Measurements from ENCODE around the gene MFSD12.
A peak's percentile ranks its signal among the peaks of the same experiment; 100 is the strongest.

MFSD12 gene

DNA sequence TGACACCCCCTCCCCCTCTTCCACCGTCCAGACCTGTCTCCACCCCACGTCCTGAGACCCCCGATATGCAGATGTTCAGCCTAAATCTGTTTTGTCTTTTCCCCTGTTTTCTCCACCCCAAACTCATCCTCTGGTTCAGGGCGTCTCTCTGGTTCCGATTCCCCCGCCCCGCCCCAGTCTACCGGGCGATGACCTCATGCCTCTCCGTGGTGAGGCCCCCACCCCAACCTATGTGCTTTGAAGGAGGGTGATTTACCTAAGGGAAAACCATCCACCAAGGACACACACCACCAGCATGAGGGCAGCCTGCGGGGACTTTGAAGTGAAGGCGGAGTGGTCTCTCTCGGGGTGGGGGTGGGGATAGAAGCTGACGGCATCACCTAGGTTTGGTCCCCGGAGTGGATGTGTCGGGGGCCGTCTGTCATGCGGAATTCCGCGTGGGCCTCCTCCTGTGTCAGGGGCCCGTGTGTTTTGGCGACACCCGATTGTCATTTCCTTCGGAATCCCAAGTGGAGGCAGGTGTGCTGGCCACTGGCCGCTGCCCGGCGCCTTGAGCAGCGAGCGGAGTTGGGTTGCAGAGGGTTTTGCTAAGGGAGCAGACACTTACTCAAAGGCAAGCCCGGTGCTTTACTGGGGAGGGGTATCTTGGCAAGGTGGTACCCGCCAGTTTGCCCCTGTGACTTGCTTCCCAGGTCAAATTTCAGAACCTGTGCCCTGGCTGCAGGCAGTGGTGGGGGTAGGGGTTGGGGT lies 49.8 kb downstream of the MFSD12 start:
- Histone ChIP-seq H3K9me2 (replicated peaks; ENCODE audit: control insufficient read depth, low read length) (no peaks in the 10 kb centered on the region), H3K79me2 (ENCODE audit: control insufficient read depth, low read length) (peaks cover 64% of the 10 kb centered on the region), H3F3A (ENCODE audit: control insufficient read depth, insufficient read depth) (no peaks in the 10 kb centered on the region; the same call in 1 of the 2 replicates), H3K4me2 (ENCODE audit: low read length) (peak overlapping the region; percentile 93), H4K20me1 (ENCODE audit: control insufficient read depth, insufficient read depth, low read depth, low read length) (peaks cover 10% of the 10 kb centered on the region; the same call in 1 of the 2 replicates), H3K9me3 (ENCODE audit: control insufficient read depth, insufficient read depth, low read length) (no peaks in the 10 kb centered on the region), H3K36me3 (ENCODE audit: control insufficient read depth, low read length) (peaks cover 36% of the 10 kb centered on the region), H3K4me1 (ENCODE audit: control insufficient read depth, low read length) (peaks cover 20% of the 10 kb centered on the region), H3K27ac (ENCODE audit: low read depth, low read length) (no peak overlapping the region), H3K4me3 (ENCODE audit: low read length) (peak overlapping the region; percentile 89), H3K27me3 (ENCODE audit: control insufficient read depth, low read length) (no peaks in the 10 kb centered on the region)
- TF ChIP-seq, protein P1, sequence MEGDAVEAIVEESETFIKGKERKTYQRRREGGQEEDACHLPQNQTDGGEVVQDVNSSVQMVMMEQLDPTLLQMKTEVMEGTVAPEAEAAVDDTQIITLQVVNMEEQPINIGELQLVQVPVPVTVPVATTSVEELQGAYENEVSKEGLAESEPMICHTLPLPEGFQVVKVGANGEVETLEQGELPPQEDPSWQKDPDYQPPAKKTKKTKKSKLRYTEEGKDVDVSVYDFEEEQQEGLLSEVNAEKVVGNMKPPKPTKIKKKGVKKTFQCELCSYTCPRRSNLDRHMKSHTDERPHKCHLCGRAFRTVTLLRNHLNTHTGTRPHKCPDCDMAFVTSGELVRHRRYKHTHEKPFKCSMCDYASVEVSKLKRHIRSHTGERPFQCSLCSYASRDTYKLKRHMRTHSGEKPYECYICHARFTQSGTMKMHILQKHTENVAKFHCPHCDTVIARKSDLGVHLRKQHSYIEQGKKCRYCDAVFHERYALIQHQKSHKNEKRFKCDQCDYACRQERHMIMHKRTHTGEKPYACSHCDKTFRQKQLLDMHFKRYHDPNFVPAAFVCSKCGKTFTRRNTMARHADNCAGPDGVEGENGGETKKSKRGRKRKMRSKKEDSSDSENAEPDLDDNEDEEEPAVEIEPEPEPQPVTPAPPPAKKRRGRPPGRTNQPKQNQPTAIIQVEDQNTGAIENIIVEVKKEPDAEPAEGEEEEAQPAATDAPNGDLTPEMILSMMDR (IDR thresholded peaks at IDR 0.05; ENCODE audit: low read depth, low read length, poor library complexity, severe bottlenecking): no peak
- no peak for TF ChIP-seq EZH2phosphoT487 (IDR thresholded peaks at IDR 0.05; ENCODE audit: borderline replicate concordance, low read length)

DNA sequence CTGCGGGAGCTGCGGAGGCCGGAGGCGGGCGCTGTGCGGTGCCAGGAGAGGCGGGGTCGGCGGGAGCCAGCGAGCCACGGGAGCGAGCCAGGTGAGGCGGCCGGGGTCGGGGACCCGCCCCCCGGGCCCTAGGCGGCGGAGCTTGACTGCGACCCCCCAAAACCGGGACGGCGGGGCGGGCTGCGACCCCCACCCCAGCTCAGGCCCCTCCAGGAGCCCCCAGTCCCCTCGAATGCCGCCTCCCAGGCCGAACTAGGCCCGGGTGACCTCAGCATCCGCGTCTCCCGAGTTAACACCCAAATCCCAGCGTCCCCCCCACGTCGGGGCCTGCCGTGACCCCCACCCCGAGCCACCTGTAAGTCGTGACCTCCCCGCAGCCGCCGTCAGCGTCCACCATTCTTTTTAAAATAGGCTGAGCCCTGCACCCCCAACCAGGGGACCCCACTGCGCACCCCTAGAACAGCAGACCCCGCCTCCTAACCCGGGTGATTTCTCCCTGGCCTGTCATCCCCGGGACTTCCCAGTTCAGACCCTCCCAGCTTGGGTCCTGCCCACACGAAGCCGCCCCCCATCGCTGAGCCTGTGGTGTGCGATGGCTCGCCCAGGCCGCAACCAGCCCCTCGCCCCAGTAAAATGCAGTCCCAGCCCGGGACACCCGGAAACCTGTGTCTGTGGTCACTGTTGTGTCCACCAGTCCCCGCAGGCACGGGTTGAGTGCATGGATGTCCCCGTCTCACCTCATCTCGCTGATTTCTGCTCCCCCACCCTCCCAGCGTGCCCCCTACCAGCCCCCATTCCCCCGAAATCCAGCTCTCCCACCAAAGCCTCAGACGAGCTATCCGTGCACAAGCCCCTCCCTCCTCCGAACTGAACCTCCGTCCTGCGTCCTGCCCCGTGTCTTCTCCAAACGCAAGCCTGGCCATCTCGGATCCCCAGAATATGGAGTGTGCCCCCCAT lies 50.7 kb downstream of the MFSD12 start:
- peak overlapping the region; percentile 89 for H3K4me3 ChIP-seq (ENCODE audit: low read length)
- peak overlapping the region; percentile 93 for H3K4me2 ChIP-seq (ENCODE audit: low read length)
- peak overlapping the region; percentile 51 for H3K27ac ChIP-seq (ENCODE audit: low read depth, low read length)
- H3K9me3 ChIP-seq (ENCODE audit: control insufficient read depth, insufficient read depth, low read length): no peaks in the 10 kb centered on the region
- peaks cover 10% of the 10 kb centered on the region; the same call in 1 of the 2 replicates for H4K20me1 ChIP-seq (ENCODE audit: control insufficient read depth, insufficient read depth, low read depth, low read length)
- TF ChIP-seq, protein P1 (IDR thresholded peaks at IDR 0.05; ENCODE audit: low read depth, low read length, poor library complexity, severe bottlenecking): no peak
- no peak for TF ChIP-seq EZH2phosphoT487 (IDR thresholded peaks at IDR 0.05; ENCODE audit: borderline replicate concordance, low read length)
- no peaks in the 10 kb centered on the region; the same call in 1 of the 2 replicates for H3F3A ChIP-seq (ENCODE audit: control insufficient read depth, insufficient read depth)
- H3K4me1 ChIP-seq (ENCODE audit: control insufficient read depth, low read length): peaks cover 20% of the 10 kb centered on the region
- H3K36me3 ChIP-seq (ENCODE audit: control insufficient read depth, low read length): peaks cover 36% of the 10 kb centered on the region
- H3K9me2 ChIP-seq (replicated peaks; ENCODE audit: control insufficient read depth, low read length): no peaks in the 10 kb centered on the region
- H3K27me3 ChIP-seq (ENCODE audit: control insufficient read depth, low read length): no peaks in the 10 kb centered on the region
- peaks cover 55% of the 10 kb centered on the region for H3K79me2 ChIP-seq (ENCODE audit: control insufficient read depth, low read length)

DNA sequence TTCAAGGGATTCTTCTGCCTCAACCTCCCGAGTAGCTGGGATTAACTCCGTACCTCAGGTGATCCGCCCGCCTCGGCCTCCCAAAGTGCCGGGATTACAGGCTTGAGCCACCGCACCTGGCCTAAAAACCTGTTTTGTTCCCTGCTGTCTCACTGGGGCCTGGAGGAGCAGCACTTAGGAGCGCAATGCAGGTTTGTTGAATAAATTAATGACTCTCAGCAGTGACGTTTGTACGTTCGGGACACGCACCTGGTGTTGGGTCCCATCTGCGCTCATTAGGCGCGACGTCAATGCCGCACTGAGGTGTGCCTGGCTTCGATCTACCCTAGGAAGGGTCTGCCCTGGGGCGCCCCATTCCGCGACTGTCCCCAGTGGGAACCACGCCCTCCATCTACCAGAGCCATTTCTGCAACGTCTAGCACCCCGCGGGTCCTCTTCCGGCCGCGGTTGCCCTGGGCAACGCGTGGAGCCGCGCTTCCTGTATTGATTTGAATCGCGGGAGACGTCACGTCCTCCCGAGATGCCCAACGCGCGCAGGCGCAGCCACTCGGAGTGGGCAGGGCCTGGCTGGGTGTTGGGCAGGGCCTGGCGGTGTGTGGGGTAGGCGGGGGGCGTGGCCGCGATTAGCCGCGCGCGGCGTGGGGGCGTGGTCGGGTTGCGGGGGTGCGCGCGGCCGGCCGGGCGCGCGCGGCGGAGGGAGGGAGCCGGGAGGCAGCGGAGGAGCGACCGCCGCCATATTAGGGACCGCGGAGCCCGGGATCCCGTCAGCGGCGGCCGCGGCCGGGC lies 51.6 kb downstream of the MFSD12 start, which contains the start of gene FZR1:
FZR1 (plus strand) TSS at position 714 of the 786 bp plus-strand sequence. CDS start 16,679 bp downstream, outside the sequence.
- Histone ChIP-seq H3K36me3 (ENCODE audit: control insufficient read depth, low read length) (peaks cover 31% of the 10 kb centered on the region), H3K4me2 (ENCODE audit: low read length) (peak within 1 kb of the TSS; percentile 93), H3K79me2 (ENCODE audit: control insufficient read depth, low read length) (peaks cover 46% of the 10 kb centered on the region), H3K9me3 (ENCODE audit: control insufficient read depth, insufficient read depth, low read length) (no peaks in the 10 kb centered on the region), H4K20me1 (ENCODE audit: control insufficient read depth, insufficient read depth, low read depth, low read length) (peaks cover 10% of the 10 kb centered on the region; the same call in 1 of the 2 replicates), H3K27me3 (ENCODE audit: control insufficient read depth, low read length) (no peaks in the 10 kb centered on the region), H3F3A (ENCODE audit: control insufficient read depth, insufficient read depth) (no peaks in the 10 kb centered on the region; the same call in 1 of the 2 replicates), H3K4me3 (ENCODE audit: low read length) (peak within 1 kb of the TSS; percentile 89), H3K9me2 (replicated peaks; ENCODE audit: control insufficient read depth, low read length) (no peaks in the 10 kb centered on the region), H3K4me1 (ENCODE audit: control insufficient read depth, low read length) (peaks cover 25% of the 10 kb centered on the region), H3K27ac (ENCODE audit: low read depth, low read length) (peak within 1 kb of the TSS; percentile 51)
- TF ChIP-seq EZH2phosphoT487 (IDR thresholded peaks at IDR 0.05; ENCODE audit: borderline replicate concordance, low read length): no peak
- TF ChIP-seq, protein P1 (IDR thresholded peaks at IDR 0.05; ENCODE audit: low read depth, low read length, poor library complexity, severe bottlenecking): no peak
